Liver (tissue), 9 donors: ENCODE measurements around the gene EOMES. TPM values are rescaled to one million over a fixed set of nuclear protein-coding genes. Genes with fewer than 3 reads are reported as not detected.
"Not testable (repeated sequence)": the region's sequence is repeated elsewhere in the genome, so short reads cannot be mapped to it uniquely, and the experiment has no call there.

Experiments
- DNase-seq: peaks from one replicate; pipeline ENCODE4 v3.0.0-alpha.2; 2017; ENCODE audit warnings: low spot score
- H3K27ac ChIP-seq, 2 donors: one replicate each; pipeline ENCODE4 v1.7.0; 2013; ENCODE audit warnings: inconsistent platforms in 2 of 2, low read length in 2 of 2, control low read depth in 1 of 2, low read depth in 1 of 2, mild to moderate bottlenecking in 1 of 2
- H3K27me3 ChIP-seq, 4 donors: one replicate each; pipeline versions ENCODE4 v1.6.1 to v1.7.0; 2013; ENCODE audit warnings: low read length in 3 of 4, inconsistent platforms in 1 of 4, mild to moderate bottlenecking in 1 of 4, moderate library complexity in 1 of 4; ENCODE audit not compliant: control insufficient read depth in 4 of 4, insufficient read depth in 4 of 4
- H3K36me3 ChIP-seq, 4 donors: one replicate each; pipeline versions ENCODE4 v1.6.1 to v1.7.0; 2013; ENCODE audit warnings: low read length in 3 of 4, mild to moderate bottlenecking in 3 of 4, low read depth in 1 of 4, moderate library complexity in 1 of 4; ENCODE audit not compliant: control insufficient read depth in 4 of 4, insufficient read depth in 3 of 4
- H3K4me1 ChIP-seq, 4 donors: one replicate each; pipeline versions ENCODE4 v1.6.1 to v1.7.0; 2013; ENCODE audit warnings: low read length in 3 of 4, mild to moderate bottlenecking in 3 of 4, moderate library complexity in 1 of 4; ENCODE audit not compliant: control insufficient read depth in 4 of 4, insufficient read depth in 4 of 4
- H3K4me3 ChIP-seq, 3 donors: one replicate each; pipeline versions ENCODE4 v1.6.1 to v1.7.0; 2013; ENCODE audit warnings: low read length in 3 of 3, control low read depth in 1 of 3, low read depth in 1 of 3, mild to moderate bottlenecking in 1 of 3
- H3K9ac ChIP-seq, 2 donors: one replicate each; pipeline ENCODE4 v1.7.0; 2013; ENCODE audit warnings: low read length in 2 of 2, mild to moderate bottlenecking in 2 of 2, moderate library complexity in 2 of 2, control low read depth in 1 of 2, low read depth in 1 of 2
- H3K9me3 ChIP-seq, 4 donors: one replicate each; pipeline versions ENCODE4 v1.6.1 to v1.7.0; 2013; ENCODE audit warnings: low read length in 3 of 4; ENCODE audit not compliant: control insufficient read depth in 4 of 4
- ATF3 ChIP-seq: IDR thresholded peaks from 2 replicates; pipeline ENCODE4 v1.6.1; 2016; ENCODE audit warnings: antibody characterized with exemption
- EGR1 ChIP-seq, 2 donors: IDR thresholded peaks; 2 replicates each; pipeline ENCODE4 v1.6.1; 2016 to 2018; ENCODE audit warnings: antibody characterized with exemption in 2 of 2, low read depth in 2 of 2
- FOXA1 ChIP-seq: IDR thresholded peaks from 2 replicates; pipeline ENCODE4 v1.6.1; 2016; ENCODE audit warnings: antibody characterized with exemption
- FOXA2 ChIP-seq: IDR thresholded peaks from 2 replicates; pipeline ENCODE4 v1.6.1; 2016; ENCODE audit warnings: antibody characterized with exemption
- GABPA ChIP-seq, 2 donors: IDR thresholded peaks in 1 of 2; conservative IDR thresholded peaks in 1 of 2; 2 replicates each; pipeline ENCODE4 v1.6.1; 2016; ENCODE audit warnings: antibody characterized with exemption in 2 of 2, mild to moderate bottlenecking in 1 of 2, moderate library complexity in 1 of 2
- HNF4A ChIP-seq, 2 donors: conservative IDR thresholded peaks; 2 replicates each; pipeline ENCODE4 v1.6.1; 2016; ENCODE audit warnings: antibody characterized with exemption in 2 of 2, mild to moderate bottlenecking in 2 of 2
- HNF4G ChIP-seq: IDR thresholded peaks from 2 replicates; pipeline ENCODE4 v1.6.1; 2016; ENCODE audit warnings: antibody characterized with exemption
- JUND ChIP-seq, 2 donors: IDR thresholded peaks; 2 replicates each; pipeline ENCODE4 v1.6.1; 2016; ENCODE audit warnings: antibody characterized with exemption in 2 of 2
- NR2F2 ChIP-seq: IDR thresholded peaks from 2 replicates; pipeline ENCODE4 v1.6.1; 2016; ENCODE audit warnings: antibody characterized with exemption
- RAD21 ChIP-seq, 2 donors: IDR thresholded peaks; 2 replicates each; pipeline ENCODE4 v1.6.1; 2016; ENCODE audit warnings: antibody characterized with exemption in 2 of 2, mild to moderate bottlenecking in 2 of 2
- RXRA ChIP-seq, 2 donors: IDR thresholded peaks; 2 replicates each; pipeline ENCODE4 v1.6.1; 2017 to 2018; ENCODE audit warnings: antibody characterized with exemption in 2 of 2, mild to moderate bottlenecking in 1 of 2
- SP1 ChIP-seq: IDR thresholded peaks from 2 replicates; pipeline ENCODE4 v1.6.1; 2018; ENCODE audit warnings: antibody characterized with exemption, mild to moderate bottlenecking
- TAF1 ChIP-seq: conservative IDR thresholded peaks from 2 replicates; pipeline ENCODE4 v1.6.1; 2016; ENCODE audit warnings: antibody characterized with exemption, mild to moderate bottlenecking
- YY1 ChIP-seq: IDR thresholded peaks from 2 replicates; pipeline ENCODE4 v1.6.1; 2016; ENCODE audit warnings: antibody characterized with exemption, mild to moderate bottlenecking
- ZBTB33 ChIP-seq: IDR thresholded peaks from 2 replicates; pipeline ENCODE4 v1.6.1; 2016; ENCODE audit warnings: antibody characterized with exemption
- WGBS: extraction: QIAGEN DNeasy Blood & Tissue Kit; methylation state at CpG from one replicate; pipeline ENCODE4 v1.1.7; 2013; 5-methylcytosine and 5-hydroxymethylcytosine counted together
- polyA plus RNA-seq, 2 donors: library from polyadenylated mRNA; stranded (reverse) in 1 of 2; unstranded in 1 of 2; fragments of 200-250 nt in 1 of 2; fragments of >200 nt in 1 of 2; fragmentation: Nextera tagmentation in 1 of 2; extraction: Ambion mirVana in 1 of 2; gene quantifications; one replicate each; pipeline versions ENCODE4 v1.2.1 to v1.2.3, GENCODE V29; 2013 to 2015
- total RNA-seq, 2 donors: library from RNA; depleted of rRNA; stranded (reverse); fragments of >200 nt; gene quantifications; one replicate each; pipeline ENCODE4 v1.2.3, GENCODE V29; 2014
- TF ChIP-seq, protein P1 (sequence below): fragments of 150-350 bp; IDR thresholded peaks from 2 replicates; pipeline ENCODE4 v1.5.1; 2017; ENCODE audit warnings: improper control_type of control experiment, low read depth, low read length; ENCODE audit not compliant: missing input control
- donor health status: healthy.
- donor health status: healthy.
- donor health status: healthy.
- donor health status: healthy.
- donor health status: healthy.

Gene EOMES
- total RNA-seq, result under 1 TPM; 0.70 to 0.75 TPM
- polyA plus RNA-seq, result under 1 TPM; 0.39 to 0.49 TPM

GRCh38 chr3:27721717-27722564, at the start of gene EOMES:
EOMES (minus strand) TSS chr3:27722323; CDS start chr3:27722294, 29 bp downstream.
- peak within 1 kb of the TSS in 2 of 3 donors; percentile 13 to 53 for H3K4me3 ChIP-seq

DNA sequence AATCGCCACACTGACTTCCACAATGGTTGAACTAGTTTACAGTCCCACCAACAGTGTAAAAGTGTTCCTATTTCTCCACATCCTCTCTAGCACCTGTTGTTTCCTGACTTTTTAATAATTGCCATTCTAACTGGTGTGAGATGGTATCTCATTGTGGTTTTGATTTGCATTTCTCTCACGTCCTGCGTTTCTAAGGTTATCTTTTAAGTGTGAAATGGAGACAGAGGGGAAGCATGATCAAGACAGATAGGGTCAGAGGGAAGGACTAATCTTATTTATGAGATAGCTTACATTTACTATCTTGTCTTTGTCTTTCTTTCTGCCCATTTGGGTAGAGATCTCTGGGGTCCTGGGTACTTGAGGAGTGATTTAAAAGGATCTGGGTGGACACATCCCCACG, 48.3 kb upstream of the EOMES start:
- not testable (repeated sequence) for H3K4me1 ChIP-seq, DNase-seq, H3K27ac ChIP-seq, H3K9me3 ChIP-seq, H3K27me3 ChIP-seq, H3K36me3 ChIP-seq, H3K9ac ChIP-seq, H3K4me3 ChIP-seq
- 18% methylated on average over 3 of the region's 4 CpGs for WGBS

More at GRCh38 chr3:27721717-27722564, at the start of gene EOMES:
- Histone ChIP-seq H3K9me3 (no peaks in the 10 kb centered on the region), H3K36me3 (no peaks in the 10 kb centered on the region), H3K27me3 (peaks cover 6 to 34% (median 13%) of the 10 kb centered on the region in 4 donors), H3K4me1 (peaks cover 13 to 38% (median 28%) of the 10 kb centered on the region in 4 donors), H3K27ac (peak within 1 kb of the TSS in 1 of 2 donors; percentile 24), H3K9ac (no peak within 1 kb of the TSS)
- 2% methylated on average over 81 of the region's 81 CpGs for WGBS
- DNase-seq, result no peak
- TF ChIP-seq TAF1, result no peak
- TF ChIP-seq HNF4G, result no peak
- no peak for TF ChIP-seq RAD21 (IDR thresholded peaks at IDR 0.05)
- no peak for TF ChIP-seq ATF3
- TF ChIP-seq HNF4A (conservative IDR thresholded peaks at IDR 0.05), result no peak
- TF ChIP-seq YY1, result no peak
- no peak for TF ChIP-seq EGR1 (IDR thresholded peaks at IDR 0.05; ENCODE audit: low read depth in 2 of 2)
- TF ChIP-seq, protein P1, sequence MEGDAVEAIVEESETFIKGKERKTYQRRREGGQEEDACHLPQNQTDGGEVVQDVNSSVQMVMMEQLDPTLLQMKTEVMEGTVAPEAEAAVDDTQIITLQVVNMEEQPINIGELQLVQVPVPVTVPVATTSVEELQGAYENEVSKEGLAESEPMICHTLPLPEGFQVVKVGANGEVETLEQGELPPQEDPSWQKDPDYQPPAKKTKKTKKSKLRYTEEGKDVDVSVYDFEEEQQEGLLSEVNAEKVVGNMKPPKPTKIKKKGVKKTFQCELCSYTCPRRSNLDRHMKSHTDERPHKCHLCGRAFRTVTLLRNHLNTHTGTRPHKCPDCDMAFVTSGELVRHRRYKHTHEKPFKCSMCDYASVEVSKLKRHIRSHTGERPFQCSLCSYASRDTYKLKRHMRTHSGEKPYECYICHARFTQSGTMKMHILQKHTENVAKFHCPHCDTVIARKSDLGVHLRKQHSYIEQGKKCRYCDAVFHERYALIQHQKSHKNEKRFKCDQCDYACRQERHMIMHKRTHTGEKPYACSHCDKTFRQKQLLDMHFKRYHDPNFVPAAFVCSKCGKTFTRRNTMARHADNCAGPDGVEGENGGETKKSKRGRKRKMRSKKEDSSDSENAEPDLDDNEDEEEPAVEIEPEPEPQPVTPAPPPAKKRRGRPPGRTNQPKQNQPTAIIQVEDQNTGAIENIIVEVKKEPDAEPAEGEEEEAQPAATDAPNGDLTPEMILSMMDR, result no peak
- TF ChIP-seq ZBTB33, result no peak
- no peak for TF ChIP-seq FOXA2
- no peak for TF ChIP-seq JUND (IDR thresholded peaks at IDR 0.05)

DNA sequence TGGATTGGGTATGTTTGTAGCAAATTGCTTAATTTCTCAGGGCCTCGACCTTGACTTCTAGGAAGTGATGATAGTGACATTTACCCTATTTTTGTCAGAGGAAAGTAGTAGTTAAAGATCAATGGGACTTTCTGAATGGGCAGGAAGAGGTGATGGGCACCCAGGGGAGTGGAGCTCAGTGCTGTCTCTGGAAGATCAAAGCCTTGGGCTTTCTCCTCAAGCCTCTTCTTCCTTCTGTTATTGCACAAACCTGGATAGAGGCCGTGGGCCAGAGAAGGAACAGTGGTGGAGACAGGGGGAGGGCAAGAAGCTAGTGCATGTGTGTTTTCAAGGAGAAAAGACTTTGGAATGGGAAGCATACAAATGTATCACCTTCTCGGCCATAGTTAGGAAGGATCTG, 44.9 kb upstream of the EOMES start:
- Histone ChIP-seq H3K27me3 (peaks cover 0 to 5% (median 0%) of the 10 kb centered on the region in 4 donors), H3K36me3 (no peaks in the 10 kb centered on the region), H3K4me3 (no peak overlapping the region), H3K27ac (no peak overlapping the region), H3K9ac (no peak overlapping the region), H3K4me1 (no peaks in the 10 kb centered on the region), H3K9me3 (no peaks in the 10 kb centered on the region)
- WGBS, result 39% methylated on average over 3 of the region's 3 CpGs
- DNase-seq, result no peak
- TF ChIP-seq RAD21 (IDR thresholded peaks at IDR 0.05) (no peak), HNF4A (conservative IDR thresholded peaks at IDR 0.05) (no peak), SP1 (no peak), NR2F2 (no peak), GABPA (IDR thresholded peaks at IDR 0.05 in 1 of 2, conservative IDR thresholded peaks at IDR 0.05 in 1 of 2) (no peak), HNF4G (no peak), RXRA (IDR thresholded peaks at IDR 0.05) (no peak), ZBTB33 (no peak), FOXA1 (no peak)
- TF ChIP-seq, protein P1, result no peak
